SK-N-SH treated with all-trans-retinoic acid at 6 μM for 48 hours (cell line): ENCODE measurements around the gene OLA1.

ENCODE experiments used
- ARNTL ChIP-seq: fragments of 450-650 bp; formaldehyde crosslinking; IDR thresholded peaks from 2 replicates; pipeline ENCODE4 v1.5.0; 2020; ENCODE audit warnings: low read depth, mild to moderate bottlenecking, moderate library complexity, borderline replicate concordance
- OSR1 ChIP-seq: fragments of 250-450 bp; sonication (Bioruptor Pico); IDR thresholded peaks from 2 replicates; pipeline ENCODE4 v1.8.0; 2022; ENCODE audit warnings: moderate library complexity, mild to moderate bottlenecking, inconsistent platforms
- PPARA ChIP-seq: fragments of 250-450 bp; sonication (Bioruptor Pico); IDR thresholded peaks from 2 replicates; pipeline ENCODE4 v1.5.0; 2020; ENCODE audit warnings: mild to moderate bottlenecking, borderline replicate concordance
- TOX ChIP-seq: fragments of 250-450 bp; sonication (Bioruptor Pico); IDR thresholded peaks from 2 replicates; pipeline ENCODE4 v1.8.0; 2021; ENCODE audit warnings: mild to moderate bottlenecking, moderate library complexity, borderline replicate concordance
- ZC3H10 ChIP-seq: fragments of 250-450 bp; sonication (Bioruptor Pico); IDR thresholded peaks from 2 replicates; pipeline ENCODE4 v1.5.1; 2021; ENCODE audit warnings: mild to moderate bottlenecking, moderate library complexity
- ZFP30 ChIP-seq: fragments of 450-650 bp; formaldehyde crosslinking; IDR thresholded peaks from 2 replicates; pipeline ENCODE4 v1.5.0; 2022; ENCODE audit warnings: mild to moderate bottlenecking, moderate library complexity
- ZNF565 ChIP-seq: fragments of 450-650 bp; formaldehyde crosslinking; conservative IDR thresholded peaks from 2 replicates; pipeline ENCODE4 v1.5.0; 2020; ENCODE audit warnings: low read depth, mild to moderate bottlenecking, moderate library complexity
- TF ChIP-seq, protein P1 (sequence below): fragments of 250-450 bp; sonication (Bioruptor Pico); IDR thresholded peaks from 2 replicates; pipeline ENCODE4 v1.5.1; 2021; ENCODE audit warnings: mild to moderate bottlenecking, moderate library complexity

DNA sequence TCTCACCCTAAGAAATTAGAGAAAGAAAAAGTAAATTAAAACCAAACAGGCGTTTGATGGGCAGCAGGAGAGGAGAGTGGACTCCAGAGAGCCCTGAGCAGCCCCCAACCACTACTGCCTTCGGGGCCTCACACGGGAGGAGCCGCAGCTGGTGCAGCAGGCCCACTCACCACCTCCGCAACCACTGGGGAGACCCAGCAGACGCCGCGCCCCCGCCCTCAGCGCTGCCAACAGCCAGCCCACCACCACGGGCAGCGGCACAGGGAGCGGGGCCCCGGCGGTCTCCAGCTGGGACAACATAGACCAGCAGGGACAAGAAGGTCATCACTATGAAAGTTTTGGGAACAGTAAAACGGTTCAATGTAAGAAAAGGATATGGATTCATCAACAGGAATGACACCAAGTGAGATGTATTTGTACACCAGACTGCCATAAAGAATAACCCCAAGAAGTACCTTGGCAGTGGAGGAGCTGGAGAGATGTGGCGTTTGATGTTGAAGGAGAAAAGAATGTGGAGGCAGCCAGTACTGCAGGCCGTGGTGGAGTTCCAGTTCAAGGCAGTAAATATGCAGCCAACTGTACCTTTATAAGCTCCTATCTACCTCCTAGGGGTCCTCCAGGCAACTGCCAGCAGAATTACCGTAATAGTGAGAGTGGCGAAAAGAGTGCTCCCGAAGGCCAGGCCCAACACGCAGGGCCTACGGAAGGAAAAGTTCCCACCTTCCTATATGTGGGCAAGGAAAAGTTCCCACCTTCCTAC, 76.5 kb downstream of the OLA1 start:
- TF ChIP-seq TOX (CRISPR knock-in tag) (no peak), ZC3H10 (CRISPR knock-in tag) (no peak), ZFP30 (CRISPR knock-in tag) (no peak), ARNTL (CRISPR knock-in tag) (no peak), OSR1 (CRISPR knock-in tag) (no peak), ZNF565 (CRISPR knock-in tag) (no peak), PPARA (no peak)
- TF ChIP-seq, protein P1, sequence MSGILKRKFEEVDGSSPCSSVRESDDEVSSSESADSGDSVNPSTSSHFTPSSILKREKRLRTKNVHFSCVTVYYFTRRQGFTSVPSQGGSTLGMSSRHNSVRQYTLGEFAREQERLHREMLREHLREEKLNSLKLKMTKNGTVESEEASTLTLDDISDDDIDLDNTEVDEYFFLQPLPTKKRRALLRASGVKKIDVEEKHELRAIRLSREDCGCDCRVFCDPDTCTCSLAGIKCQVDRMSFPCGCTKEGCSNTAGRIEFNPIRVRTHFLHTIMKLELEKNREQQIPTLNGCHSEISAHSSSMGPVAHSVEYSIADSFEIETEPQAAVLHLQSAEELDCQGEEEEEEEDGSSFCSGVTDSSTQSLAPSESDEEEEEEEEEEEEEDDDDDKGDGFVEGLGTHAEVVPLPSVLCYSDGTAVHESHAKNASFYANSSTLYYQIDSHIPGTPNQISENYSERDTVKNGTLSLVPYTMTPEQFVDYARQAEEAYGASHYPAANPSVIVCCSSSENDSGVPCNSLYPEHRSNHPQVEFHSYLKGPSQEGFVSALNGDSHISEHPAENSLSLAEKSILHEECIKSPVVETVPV (CRISPR knock-in tag), result no peak
